Lower leg skin (tissue), 3 donors: ENCODE results near the gene PUS1.

ENCODE experiments used
- POLR2A ChIP-seq, 2 donors: fragments of 450-650 bp; IDR thresholded peaks; one replicate each; pipeline ENCODE4 v1.6.1; 2016 to 2017; ENCODE audit warnings: antibody characterized with exemption in 2 of 2, mild to moderate bottlenecking in 1 of 2, moderate library complexity in 1 of 2
- TF ChIP-seq, protein P1 (sequence below), 3 donors: fragments of 450-650 bp; IDR thresholded peaks; one replicate each; pipeline ENCODE4 v1.5.1; 2016; ENCODE audit warnings: antibody characterized with exemption in 3 of 3, mild to moderate bottlenecking in 3 of 3, moderate library complexity in 2 of 3

DNA sequence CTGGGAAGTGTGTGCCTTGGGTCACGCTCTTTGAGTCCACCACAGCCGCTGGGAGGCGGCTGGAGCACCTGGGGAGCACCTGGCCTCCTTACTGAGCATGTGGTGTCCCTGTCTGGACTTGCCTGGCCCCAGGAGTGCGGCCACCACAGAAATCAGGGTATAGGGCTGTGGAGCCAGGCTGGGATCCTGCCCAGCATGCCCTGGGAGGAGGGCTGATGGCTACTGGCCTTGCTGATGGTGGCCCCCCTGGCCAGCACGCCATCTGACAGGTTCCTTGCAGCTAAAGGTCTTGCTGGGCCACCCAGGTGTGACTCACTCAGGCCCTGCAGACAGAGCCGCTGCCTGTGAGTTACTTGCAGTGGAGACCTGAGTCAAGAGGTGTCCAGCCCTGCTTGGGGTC is 28.7 kb upstream of the PUS1 start:
- TF ChIP-seq POLR2A (IDR thresholded peaks at IDR 0.05), result no peak
- TF ChIP-seq, protein P1, sequence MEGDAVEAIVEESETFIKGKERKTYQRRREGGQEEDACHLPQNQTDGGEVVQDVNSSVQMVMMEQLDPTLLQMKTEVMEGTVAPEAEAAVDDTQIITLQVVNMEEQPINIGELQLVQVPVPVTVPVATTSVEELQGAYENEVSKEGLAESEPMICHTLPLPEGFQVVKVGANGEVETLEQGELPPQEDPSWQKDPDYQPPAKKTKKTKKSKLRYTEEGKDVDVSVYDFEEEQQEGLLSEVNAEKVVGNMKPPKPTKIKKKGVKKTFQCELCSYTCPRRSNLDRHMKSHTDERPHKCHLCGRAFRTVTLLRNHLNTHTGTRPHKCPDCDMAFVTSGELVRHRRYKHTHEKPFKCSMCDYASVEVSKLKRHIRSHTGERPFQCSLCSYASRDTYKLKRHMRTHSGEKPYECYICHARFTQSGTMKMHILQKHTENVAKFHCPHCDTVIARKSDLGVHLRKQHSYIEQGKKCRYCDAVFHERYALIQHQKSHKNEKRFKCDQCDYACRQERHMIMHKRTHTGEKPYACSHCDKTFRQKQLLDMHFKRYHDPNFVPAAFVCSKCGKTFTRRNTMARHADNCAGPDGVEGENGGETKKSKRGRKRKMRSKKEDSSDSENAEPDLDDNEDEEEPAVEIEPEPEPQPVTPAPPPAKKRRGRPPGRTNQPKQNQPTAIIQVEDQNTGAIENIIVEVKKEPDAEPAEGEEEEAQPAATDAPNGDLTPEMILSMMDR (IDR thresholded peaks at IDR 0.05), result no peak
